ENCODE data around the gene ELN.

- TF ChIP-seq CTCF (IDR thresholded peaks at IDR 0.05 in 4 of 5, conservative IDR thresholded peaks at IDR 0.05 in 1 of 5), result no peak
- no peak for TF ChIP-seq POLR2A (IDR thresholded peaks at IDR 0.05)
These were observed 3.6 kb downstream of the ELN start for GRCh38 chr7:74031403-74032190.
